ENCODE results near the gene AKR1B15.

AKR1B15 gene

GRCh38 chr7:134619627-134620331, 70.9 kb downstream of the AKR1B15 start:
- no peak for DNase-seq

GRCh38 chr7:134622303-134622995, 73.5 kb downstream of the AKR1B15 start:
- DNase-seq = no peak

- DNase-seq = no peak
These were observed 74.3 kb downstream of the AKR1B15 start for GRCh38 chr7:134623193-134623592.

GRCh38 chr7:134625550-134625949, 76.6 kb downstream of the AKR1B15 start:
- DNase-seq = no peak

GRCh38 chr7:134627109-134627774, 78.3 kb downstream of the AKR1B15 start:
- DNase-seq = no peak

- DNase-seq = no peak
These were observed 78.9 kb downstream of the AKR1B15 start for GRCh38 chr7:134627775-134628153.

GRCh38 chr7:134629445-134629844, 80.5 kb downstream of the AKR1B15 start:
- DNase-seq = no peak

Measured in suppressor macrophage treated with lipopolysaccharide for 1 hour (primary cell).